ENCODE data around the gene KLC1.

GRCh38 chr14:103738701-103739451 is 109.9 kb downstream of the KLC1 start:
- TF ChIP-seq CTCF (IDR thresholded peaks at IDR 0.05) (no peak), POLR2A (IDR thresholded peaks at IDR 0.05) (no peak)

Data from heart left ventricle (tissue), 13 donors.